Measurements from ENCODE around the gene BTG2. TPM values are rescaled to one million over a fixed set of nuclear protein-coding genes. Genes with fewer than 3 reads are reported as not detected.
A peak's percentile ranks its signal among the peaks of the same experiment; 100 is the strongest.

The BTG2 gene
- total RNA-seq, 4 donors from 2014 or later = 45.0 to 129 (median 58.8) TPM

DNA sequence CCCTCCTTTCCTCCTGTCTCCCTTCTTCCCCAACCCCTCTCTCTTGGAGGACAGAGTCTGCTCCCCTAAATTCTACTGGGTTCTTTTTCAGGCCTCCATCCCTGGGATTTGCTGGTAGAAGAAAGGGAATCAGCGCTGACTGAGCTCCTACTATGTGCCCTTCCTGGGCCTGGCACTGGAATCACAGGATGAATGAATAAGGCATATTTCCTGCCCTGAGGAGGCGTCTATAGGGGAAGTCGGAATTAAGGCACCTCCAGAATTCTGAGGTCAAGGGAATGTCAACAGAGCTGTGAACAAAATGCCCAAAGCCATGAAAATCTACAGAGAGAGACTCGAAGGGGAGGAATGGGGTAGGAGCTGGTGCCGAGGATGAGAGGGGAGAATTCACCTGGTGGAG is 17.4 kb upstream of the BTG2 start:
- no peaks in the 10 kb centered on the region for H3K36me3 ChIP-seq
- no peaks in the 10 kb centered on the region for H3K27me3 ChIP-seq
- H3K9me3 ChIP-seq = no peaks in the 10 kb centered on the region
- TF ChIP-seq, protein P1, sequence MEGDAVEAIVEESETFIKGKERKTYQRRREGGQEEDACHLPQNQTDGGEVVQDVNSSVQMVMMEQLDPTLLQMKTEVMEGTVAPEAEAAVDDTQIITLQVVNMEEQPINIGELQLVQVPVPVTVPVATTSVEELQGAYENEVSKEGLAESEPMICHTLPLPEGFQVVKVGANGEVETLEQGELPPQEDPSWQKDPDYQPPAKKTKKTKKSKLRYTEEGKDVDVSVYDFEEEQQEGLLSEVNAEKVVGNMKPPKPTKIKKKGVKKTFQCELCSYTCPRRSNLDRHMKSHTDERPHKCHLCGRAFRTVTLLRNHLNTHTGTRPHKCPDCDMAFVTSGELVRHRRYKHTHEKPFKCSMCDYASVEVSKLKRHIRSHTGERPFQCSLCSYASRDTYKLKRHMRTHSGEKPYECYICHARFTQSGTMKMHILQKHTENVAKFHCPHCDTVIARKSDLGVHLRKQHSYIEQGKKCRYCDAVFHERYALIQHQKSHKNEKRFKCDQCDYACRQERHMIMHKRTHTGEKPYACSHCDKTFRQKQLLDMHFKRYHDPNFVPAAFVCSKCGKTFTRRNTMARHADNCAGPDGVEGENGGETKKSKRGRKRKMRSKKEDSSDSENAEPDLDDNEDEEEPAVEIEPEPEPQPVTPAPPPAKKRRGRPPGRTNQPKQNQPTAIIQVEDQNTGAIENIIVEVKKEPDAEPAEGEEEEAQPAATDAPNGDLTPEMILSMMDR (IDR thresholded peaks at IDR 0.05) = no peak
- TF ChIP-seq POLR2A (IDR thresholded peaks at IDR 0.05) = no peak
- peaks cover 17 to 83% (median 57%) of the 10 kb centered on the region in 4 donors for H3K4me1 ChIP-seq
- peak overlapping the region; percentile 94 to 99 (median 96) for H3K27ac ChIP-seq
- DNase-seq = no peak
- no peak overlapping the region for H3K4me3 ChIP-seq

GRCh38 chr1:203288400-203288799 is 16.9 kb upstream of the BTG2 start:
- H3K36me3 ChIP-seq = no peaks in the 10 kb centered on the region
- TF ChIP-seq, protein P1 (IDR thresholded peaks at IDR 0.05) = no peak
- TF ChIP-seq POLR2A (IDR thresholded peaks at IDR 0.05) = no peak
- peak overlapping the region; percentile 94 to 99 (median 96) for H3K27ac ChIP-seq
- H3K4me3 ChIP-seq = no peak overlapping the region
- no peaks in the 10 kb centered on the region for H3K9me3 ChIP-seq
- H3K27me3 ChIP-seq = no peaks in the 10 kb centered on the region
- peaks cover 17 to 79% (median 52%) of the 10 kb centered on the region in 4 donors for H3K4me1 ChIP-seq
- DNase-seq = no peak

GRCh38 chr1:203289281-203289981 is 15.9 kb upstream of the BTG2 start:
- H3K27me3 ChIP-seq = no peaks in the 10 kb centered on the region
- peaks cover 17 to 76% (median 52%) of the 10 kb centered on the region in 4 donors for H3K4me1 ChIP-seq
- peak overlapping the region in 3 of 4 donors; percentile 14 to 38 (median 36) for H3K4me3 ChIP-seq
- peak overlapping the region; percentile 94 to 99 (median 96) for H3K27ac ChIP-seq
- peak; percentile 69 to 92 (median 88) for DNase-seq
- no peaks in the 10 kb centered on the region for H3K36me3 ChIP-seq
- no peaks in the 10 kb centered on the region for H3K9me3 ChIP-seq
- peak in 1 of 2 donors; percentile 33 for TF ChIP-seq POLR2A (IDR thresholded peaks at IDR 0.05)
- TF ChIP-seq, protein P1 (IDR thresholded peaks at IDR 0.05) = no peak

DNA sequence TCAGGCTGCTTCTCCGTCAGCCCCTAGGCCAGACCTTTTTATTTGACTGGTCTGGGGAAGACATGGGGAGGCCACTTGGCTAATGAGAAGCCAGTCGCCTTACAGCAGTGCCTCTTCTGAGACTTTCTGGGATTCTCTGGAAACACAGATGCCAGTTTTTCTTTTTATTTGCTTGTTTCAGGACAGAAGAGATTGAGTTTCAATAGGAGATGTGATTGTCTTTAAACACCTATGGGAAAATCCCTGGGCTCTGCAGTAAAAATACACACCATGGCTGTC is 15.4 kb upstream of the BTG2 start:
- H3K27ac ChIP-seq = peak overlapping the region; percentile 94 to 99 (median 96)
- no peaks in the 10 kb centered on the region for H3K9me3 ChIP-seq
- no peak for DNase-seq
- H3K4me3 ChIP-seq = peak overlapping the region; percentile 14 to 40 (median 37)
- peaks cover 17 to 74% (median 52%) of the 10 kb centered on the region in 4 donors for H3K4me1 ChIP-seq
- H3K27me3 ChIP-seq = no peaks in the 10 kb centered on the region
- no peaks in the 10 kb centered on the region for H3K36me3 ChIP-seq
- no peak for TF ChIP-seq POLR2A (IDR thresholded peaks at IDR 0.05)
- TF ChIP-seq, protein P1 (IDR thresholded peaks at IDR 0.05) = no peak

- TF ChIP-seq POLR2A (IDR thresholded peaks at IDR 0.05) = peak; percentile 58 to 96
- TF ChIP-seq, protein P1 (IDR thresholded peaks at IDR 0.05) = peak in 1 of 6 experiments; percentile 1
- H3K27ac ChIP-seq = peak overlapping the region; percentile 94 to 99 (median 96)
- no peaks in the 10 kb centered on the region for H3K36me3 ChIP-seq
- peak overlapping the region; percentile 14 to 40 (median 37) for H3K4me3 ChIP-seq
- no peaks in the 10 kb centered on the region for H3K27me3 ChIP-seq
- H3K9me3 ChIP-seq = no peaks in the 10 kb centered on the region
- peaks cover 17 to 69% (median 52%) of the 10 kb centered on the region in 4 donors for H3K4me1 ChIP-seq
- peak; percentile 98 to 99 (median 99) for DNase-seq
Measured at GRCh38 chr1:203290261-203291089, 14.8 kb upstream of the BTG2 start.
